GM12801 (cell line): ENCODE data around the gene VPS13D.

ENCODE experiments used
- TF ChIP-seq, protein P1 (sequence below): IDR thresholded peaks from one replicate; pipeline ENCODE4 v1.5.1; 2011; ENCODE audit warnings: control low read depth; ENCODE audit not compliant: insufficient read length; ENCODE audit errors: extremely low read depth

VPS13D gene

DNA sequence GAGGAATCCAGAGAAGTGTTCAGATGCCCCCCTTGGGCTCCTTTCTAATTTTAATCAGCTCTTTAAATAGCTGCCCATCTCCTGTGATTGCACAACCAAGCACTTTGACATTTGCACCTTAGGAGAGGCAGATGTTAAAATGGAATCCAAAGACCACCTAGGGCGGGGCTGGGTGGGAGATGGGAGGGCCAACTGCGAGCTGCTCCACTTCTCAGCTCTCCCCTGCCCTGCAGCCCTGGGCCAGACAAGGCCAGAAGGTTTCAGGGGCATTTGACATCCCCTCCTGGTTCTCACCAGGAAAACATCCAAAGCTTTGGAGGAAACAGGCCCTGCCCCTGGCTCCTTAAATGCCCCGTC lies 281.3 kb downstream of the VPS13D start:
- TF ChIP-seq, protein P1, sequence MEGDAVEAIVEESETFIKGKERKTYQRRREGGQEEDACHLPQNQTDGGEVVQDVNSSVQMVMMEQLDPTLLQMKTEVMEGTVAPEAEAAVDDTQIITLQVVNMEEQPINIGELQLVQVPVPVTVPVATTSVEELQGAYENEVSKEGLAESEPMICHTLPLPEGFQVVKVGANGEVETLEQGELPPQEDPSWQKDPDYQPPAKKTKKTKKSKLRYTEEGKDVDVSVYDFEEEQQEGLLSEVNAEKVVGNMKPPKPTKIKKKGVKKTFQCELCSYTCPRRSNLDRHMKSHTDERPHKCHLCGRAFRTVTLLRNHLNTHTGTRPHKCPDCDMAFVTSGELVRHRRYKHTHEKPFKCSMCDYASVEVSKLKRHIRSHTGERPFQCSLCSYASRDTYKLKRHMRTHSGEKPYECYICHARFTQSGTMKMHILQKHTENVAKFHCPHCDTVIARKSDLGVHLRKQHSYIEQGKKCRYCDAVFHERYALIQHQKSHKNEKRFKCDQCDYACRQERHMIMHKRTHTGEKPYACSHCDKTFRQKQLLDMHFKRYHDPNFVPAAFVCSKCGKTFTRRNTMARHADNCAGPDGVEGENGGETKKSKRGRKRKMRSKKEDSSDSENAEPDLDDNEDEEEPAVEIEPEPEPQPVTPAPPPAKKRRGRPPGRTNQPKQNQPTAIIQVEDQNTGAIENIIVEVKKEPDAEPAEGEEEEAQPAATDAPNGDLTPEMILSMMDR = no peak

DNA sequence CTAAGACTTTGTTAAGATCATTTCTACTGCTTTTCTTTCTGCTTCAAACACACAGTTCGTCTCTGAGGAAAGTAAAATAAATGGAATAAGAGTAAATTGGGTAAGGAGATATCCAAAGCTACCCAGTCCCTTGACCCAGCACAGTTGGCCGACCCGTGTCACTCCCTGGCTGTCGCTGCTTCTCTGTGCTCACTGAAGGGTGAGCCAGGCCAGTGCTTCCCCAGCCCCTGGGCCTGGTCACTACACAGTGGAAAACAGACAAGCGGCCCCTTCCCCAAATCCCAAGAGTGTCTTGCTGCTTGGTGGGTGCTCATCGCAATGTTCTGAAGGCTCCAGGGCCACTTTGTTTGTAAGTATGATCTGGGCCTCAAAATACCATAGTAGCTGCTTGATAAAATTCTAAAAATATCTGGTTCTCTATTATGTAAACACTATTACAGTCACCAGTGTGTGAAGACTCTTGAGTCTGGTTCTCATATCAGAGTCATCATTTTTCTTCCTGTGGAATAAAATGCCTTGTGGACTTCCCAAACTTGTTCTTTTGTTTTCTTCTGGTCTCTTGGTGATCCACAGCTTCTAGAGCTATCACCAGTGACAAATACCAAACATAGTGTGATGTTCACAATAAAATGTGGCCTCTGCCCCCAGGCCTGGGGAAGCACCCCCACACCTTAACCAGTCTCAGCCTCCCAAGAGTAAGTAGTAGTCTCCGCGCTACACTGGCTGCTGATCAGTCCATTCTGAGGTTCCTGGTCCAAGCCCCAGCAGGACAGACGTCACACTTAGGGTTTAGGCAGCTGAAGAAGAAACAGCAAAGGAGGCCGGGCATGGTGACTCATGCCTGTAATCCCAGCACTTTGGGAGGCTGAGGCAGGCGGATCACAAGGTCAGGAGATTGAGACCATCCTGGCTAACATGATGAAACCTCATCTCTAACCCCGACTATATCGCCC lies 282.0 kb downstream of the VPS13D start:
- TF ChIP-seq, protein P1 = no peak

DNA sequence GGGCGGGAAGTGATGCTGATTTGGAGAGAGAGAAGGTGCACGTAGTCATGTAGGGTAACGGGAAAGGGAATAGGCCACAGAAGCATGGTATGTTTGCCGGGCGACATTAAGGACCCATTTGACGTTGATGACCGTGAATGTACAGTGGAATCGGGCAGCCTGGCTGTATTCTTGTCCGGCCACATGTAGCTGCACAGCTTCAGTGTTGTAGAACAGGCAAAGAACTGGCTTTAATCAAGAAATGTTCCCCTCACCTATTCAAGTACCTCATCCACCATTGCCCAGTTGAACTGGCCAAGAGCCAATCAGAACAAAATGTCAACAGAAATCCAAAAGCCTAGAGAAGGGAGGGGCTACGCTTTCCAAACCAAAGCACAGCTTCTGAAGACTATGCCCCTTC lies 283.4 kb downstream of the VPS13D start:
- TF ChIP-seq, protein P1 = no peak

DNA sequence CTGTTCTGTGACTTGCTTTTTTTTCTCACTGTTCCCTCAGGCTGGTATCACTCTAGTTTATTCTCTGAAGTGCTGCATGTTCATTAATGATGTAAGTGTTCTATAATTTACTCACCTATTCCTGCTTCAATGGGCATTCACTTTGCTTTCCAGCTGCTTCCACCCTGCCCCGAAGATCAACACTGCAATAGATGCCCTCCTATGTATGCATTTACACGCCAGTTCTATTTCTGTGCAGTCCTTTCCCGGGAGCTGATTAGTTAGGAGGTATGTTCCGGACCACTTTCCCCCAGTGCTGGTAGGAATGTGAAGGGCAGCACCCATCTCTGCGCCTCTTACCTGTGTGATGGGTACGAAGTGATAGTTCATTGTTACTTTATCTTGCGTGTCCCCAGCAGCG lies 284.8 kb downstream of the VPS13D start:
- TF ChIP-seq, protein P1 = no peak

DNA sequence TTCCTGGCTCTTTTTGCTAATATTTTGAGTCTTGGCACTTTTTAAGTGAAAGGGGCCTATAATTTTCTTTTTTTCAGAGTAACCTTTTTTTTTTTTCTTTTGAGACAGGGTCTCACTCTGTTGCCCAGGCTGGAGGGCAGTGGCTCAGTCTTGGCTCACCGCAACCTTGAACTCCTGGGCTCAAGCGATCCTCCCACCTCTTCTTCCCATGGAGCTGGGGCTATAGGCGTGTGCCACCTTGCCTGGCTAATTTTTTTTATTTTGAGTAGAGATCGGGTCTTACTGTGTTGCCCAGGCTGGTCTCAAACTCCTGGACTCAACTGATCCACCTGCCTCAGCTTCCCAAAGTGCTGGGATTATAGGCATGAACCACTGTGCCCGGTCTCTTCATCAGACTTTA lies 285.4 kb downstream of the VPS13D start:
- TF ChIP-seq, protein P1 = no peak

DNA sequence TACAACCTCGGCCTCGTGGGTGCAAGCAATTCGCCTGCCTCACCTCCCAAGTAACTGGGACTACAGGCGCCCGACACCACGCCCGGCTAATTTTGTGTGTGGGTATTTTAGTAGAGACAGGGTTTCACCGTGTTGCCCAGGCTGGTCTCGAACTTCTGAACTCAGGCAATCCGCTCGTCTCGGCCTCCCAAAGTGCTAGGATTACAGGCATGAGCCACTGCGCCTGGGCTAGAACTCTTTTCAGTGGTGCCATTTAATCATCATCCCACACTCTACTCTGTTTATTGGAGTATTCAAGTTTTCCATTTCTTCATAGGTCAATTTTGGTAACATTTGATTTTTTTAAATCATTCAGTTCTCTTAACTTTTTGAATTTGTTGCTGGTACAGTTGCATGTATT lies 286.9 kb downstream of the VPS13D start:
- TF ChIP-seq, protein P1 = no peak

DNA sequence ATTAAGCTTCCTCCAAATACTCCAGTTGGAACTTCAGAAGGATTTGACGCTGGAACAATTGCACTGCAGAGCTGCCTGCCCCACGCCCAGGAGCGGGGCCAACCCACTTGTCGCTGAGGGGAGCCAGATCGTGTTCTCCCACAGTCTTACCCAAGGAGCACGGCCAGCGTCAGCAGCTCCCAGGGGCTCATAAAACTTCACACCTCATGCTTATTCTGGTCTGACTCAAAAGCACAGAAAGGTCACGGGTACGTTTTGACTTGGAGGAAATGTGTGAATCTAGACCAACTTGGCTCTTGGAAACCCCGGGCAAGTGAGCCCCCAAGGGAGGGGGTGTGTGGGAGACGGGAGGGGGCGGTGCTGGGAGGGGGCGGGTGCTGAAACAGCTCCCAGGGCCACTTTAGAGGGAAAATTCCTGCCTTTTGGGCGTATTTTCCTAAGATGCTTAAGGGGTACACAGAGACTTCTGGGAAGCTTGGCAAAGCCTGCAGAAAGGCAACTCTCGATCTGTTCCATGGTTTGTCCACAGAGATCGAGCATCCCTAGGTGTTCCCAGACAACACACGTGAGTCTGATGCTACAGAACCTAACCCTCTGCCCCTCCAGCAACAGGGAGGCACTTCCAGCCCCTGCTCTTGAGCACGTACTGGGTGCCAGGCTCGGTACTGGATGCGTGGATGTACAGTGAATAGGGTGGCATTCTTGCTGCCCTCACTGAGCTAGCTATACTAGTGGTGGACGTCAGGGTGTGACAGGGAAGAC lies 289.3 kb downstream of the VPS13D start:
- TF ChIP-seq, protein P1 = no peak
